ENCODE data around the gene FAM177A1. TPM values are rescaled to one million over a fixed set of nuclear protein-coding genes. Genes with fewer than 3 reads are reported as not detected.

Gene FAM177A1
- total RNA-seq, 1 donor from 2014 or later, result 27.4 TPM

DNA sequence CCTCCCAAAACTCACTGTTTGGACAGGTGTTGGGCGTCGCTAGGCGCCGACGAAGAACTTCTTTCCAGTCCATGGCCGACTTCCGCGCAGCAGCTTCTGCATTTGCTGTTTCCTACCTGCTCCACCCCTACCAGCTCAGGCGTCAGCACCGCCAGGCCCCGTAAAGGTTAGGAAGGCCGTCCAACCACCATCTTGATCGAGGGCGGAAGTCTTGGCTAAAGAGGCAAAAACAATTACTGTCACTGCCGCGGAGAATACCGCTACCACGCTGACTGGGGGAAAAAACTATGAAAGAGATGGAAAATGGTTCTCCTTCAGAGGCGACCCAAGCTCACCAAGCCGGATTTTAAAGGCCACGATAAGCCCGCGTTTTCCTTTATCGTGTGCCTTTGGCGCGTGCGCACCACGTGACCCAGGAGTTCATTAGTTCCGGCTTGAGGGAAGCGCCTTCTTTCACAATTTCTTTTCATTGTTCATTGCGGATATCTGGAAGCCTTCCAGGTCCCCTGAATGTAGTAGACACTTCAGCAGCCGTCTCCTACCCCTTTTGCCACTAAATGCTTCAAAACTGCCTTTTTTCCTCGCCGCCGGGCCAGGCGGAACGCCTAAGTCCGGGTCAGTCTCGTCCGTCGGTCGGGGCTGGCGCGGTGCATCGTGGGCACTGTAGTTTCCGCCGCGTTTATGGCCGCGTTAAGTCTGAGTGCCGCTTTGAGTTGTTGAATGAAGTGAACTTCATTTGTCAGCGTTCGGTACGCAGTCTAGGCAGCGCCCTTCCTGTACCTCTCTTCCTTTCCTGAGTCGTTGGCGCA, 76.0 kb downstream of the FAM177A1 start, which contains the start of the genes PPP2R3C and PRORP:
Gene PPP2R3C, minus strand, starts transcription at position 104 of the 809 bp plus-strand sequence. Its CDS starts 31 bp downstream, at position 73.
Gene PRORP, plus strand, starts transcription at position 666 of the 809 bp plus-strand sequence. CDS start 694 bp downstream, outside the sequence.
- peak within 1 kb of the TSS; percentile 97 for H3K4me3 Mint-ChIP-seq
- H3K36me3 Mint-ChIP-seq (ENCODE audit: low read depth), result peaks cover 11% of the 10 kb centered on the region
- H3K27me3 Mint-ChIP-seq (ENCODE audit: low read depth), result no peaks in the 10 kb centered on the region
- H3K9me3 Mint-ChIP-seq, result no peaks in the 10 kb centered on the region
- TF ChIP-seq, protein P1, sequence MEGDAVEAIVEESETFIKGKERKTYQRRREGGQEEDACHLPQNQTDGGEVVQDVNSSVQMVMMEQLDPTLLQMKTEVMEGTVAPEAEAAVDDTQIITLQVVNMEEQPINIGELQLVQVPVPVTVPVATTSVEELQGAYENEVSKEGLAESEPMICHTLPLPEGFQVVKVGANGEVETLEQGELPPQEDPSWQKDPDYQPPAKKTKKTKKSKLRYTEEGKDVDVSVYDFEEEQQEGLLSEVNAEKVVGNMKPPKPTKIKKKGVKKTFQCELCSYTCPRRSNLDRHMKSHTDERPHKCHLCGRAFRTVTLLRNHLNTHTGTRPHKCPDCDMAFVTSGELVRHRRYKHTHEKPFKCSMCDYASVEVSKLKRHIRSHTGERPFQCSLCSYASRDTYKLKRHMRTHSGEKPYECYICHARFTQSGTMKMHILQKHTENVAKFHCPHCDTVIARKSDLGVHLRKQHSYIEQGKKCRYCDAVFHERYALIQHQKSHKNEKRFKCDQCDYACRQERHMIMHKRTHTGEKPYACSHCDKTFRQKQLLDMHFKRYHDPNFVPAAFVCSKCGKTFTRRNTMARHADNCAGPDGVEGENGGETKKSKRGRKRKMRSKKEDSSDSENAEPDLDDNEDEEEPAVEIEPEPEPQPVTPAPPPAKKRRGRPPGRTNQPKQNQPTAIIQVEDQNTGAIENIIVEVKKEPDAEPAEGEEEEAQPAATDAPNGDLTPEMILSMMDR (conservative IDR thresholded peaks at IDR 0.05), result no peak
- H3K27ac Mint-ChIP-seq (ENCODE audit: unreplicated experiment), result peak within 1 kb of the TSS; percentile 100
- DNase-seq (ENCODE audit: low read depth, low spot score), result peak; percentile 75
- H3K4me1 Mint-ChIP-seq, result peaks cover 52% of the 10 kb centered on the region

- Mint-ChIP-seq H3K27ac (ENCODE audit: unreplicated experiment) (peak overlapping the region; percentile 100), H3K36me3 (ENCODE audit: low read depth) (peaks cover 14% of the 10 kb centered on the region), H3K4me3 (peak overlapping the region; percentile 97), H3K27me3 (ENCODE audit: low read depth) (no peaks in the 10 kb centered on the region), H3K9me3 (no peaks in the 10 kb centered on the region), H3K4me1 (peaks cover 57% of the 10 kb centered on the region)
- DNase-seq (ENCODE audit: low read depth, low spot score), result no peak
- TF ChIP-seq, protein P1 (conservative IDR thresholded peaks at IDR 0.05), result no peak
Observed at GRCh38 chr14:35122696-35123387, 76.8 kb downstream of the FAM177A1 start.

DNA sequence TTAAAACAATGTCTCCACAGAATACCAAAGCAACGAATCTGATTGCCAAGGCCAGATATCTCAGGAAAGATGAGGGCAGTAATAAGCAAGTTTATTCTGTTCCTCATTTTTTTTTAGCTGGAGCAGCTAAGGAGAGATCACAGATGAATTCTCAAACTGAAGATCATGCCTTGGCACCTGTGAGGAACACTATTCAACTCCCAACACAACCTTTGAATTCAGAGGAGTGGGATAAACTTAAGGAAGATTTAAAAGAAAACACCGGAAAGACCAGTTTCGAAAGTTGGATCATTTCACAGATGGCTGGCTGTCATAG, 77.3 kb downstream of the FAM177A1 start:
- H3K27me3 Mint-ChIP-seq (ENCODE audit: low read depth), result no peaks in the 10 kb centered on the region
- peaks cover 17% of the 10 kb centered on the region for H3K36me3 Mint-ChIP-seq (ENCODE audit: low read depth)
- no peak for DNase-seq (ENCODE audit: low read depth, low spot score)
- TF ChIP-seq, protein P1 (conservative IDR thresholded peaks at IDR 0.05), result no peak
- no peaks in the 10 kb centered on the region for H3K9me3 Mint-ChIP-seq
- H3K4me3 Mint-ChIP-seq, result peak overlapping the region; percentile 97
- H3K4me1 Mint-ChIP-seq, result peaks cover 52% of the 10 kb centered on the region
- peak overlapping the region; percentile 100 for H3K27ac Mint-ChIP-seq (ENCODE audit: unreplicated experiment)

DNA sequence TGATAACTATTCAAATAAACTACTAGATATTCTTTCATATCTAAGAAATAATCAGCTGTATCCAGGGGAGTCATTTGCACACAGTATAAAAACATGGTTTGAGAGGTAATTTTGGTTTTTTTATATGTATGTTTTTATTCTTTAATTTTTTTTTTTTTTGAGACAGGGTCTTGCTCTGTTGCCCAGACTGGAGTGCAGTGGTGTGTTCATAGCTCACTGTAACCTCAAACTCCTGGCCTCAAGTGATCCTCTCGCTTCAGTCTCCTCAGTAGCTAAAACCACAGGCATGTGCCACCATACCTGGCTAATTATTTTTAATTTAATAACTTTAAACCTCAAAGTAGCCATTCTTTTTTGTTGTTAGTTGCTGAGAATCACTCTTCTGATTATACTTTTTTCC, 78.1 kb downstream of the FAM177A1 start:
- TF ChIP-seq, protein P1 (conservative IDR thresholded peaks at IDR 0.05), result no peak
- Mint-ChIP-seq H3K9me3 (no peaks in the 10 kb centered on the region), H3K36me3 (ENCODE audit: low read depth) (peaks cover 20% of the 10 kb centered on the region), H3K4me1 (peaks cover 51% of the 10 kb centered on the region), H3K27ac (ENCODE audit: unreplicated experiment) (no peak overlapping the region), H3K27me3 (ENCODE audit: low read depth) (no peaks in the 10 kb centered on the region), H3K4me3 (peak overlapping the region; percentile 97)
- no peak for DNase-seq (ENCODE audit: low read depth, low spot score)

Other genes with a start within 250 kb of the FAM177A1 start
- 50.2 and 56.3 TPM in 2 replicates for gene BAZ1A, start 170.9 kb upstream of the FAM177A1 start, total RNA-seq
- 43.1 and 46.8 TPM in 2 replicates for gene SRP54, start 63.3 kb upstream of the FAM177A1 start, total RNA-seq
- gene PPP2R3C, start 75.7 kb downstream of the FAM177A1 start, total RNA-seq, result 55.4 TPM in 2 replicates
- 43.1 and 46.6 TPM in 2 replicates for gene PRORP, start 76.3 kb downstream of the FAM177A1 start, total RNA-seq
- 220 and 229 TPM in 2 replicates for gene PSMA6, start 246.1 kb downstream of the FAM177A1 start, total RNA-seq

Data from neural crest cell (in vitro differentiated cells).